ENCODE results near the gene EFEMP1.

- TF ChIP-seq YY1 (IDR thresholded peaks at IDR 0.05; ENCODE audit: low read depth): no peak
- no peak for TF ChIP-seq CTCF (IDR thresholded peaks at IDR 0.05)
- no peak for TF ChIP-seq GABPA (IDR thresholded peaks at IDR 0.05; ENCODE audit: low read depth)
- TF ChIP-seq POLR2AphosphoS5 (IDR thresholded peaks at IDR 0.05; ENCODE audit: low read depth, low read length): no peak
These were observed 84.9 kb downstream of the EFEMP1 start for GRCh38 chr2:55838653-55839052.

Data from SK-N-SH (cell line).